ENCODE measurements around the gene RBM27.
"Not testable (repeated sequence)": the region's sequence is repeated elsewhere in the genome, so short reads cannot be mapped to it uniquely, and the experiment has no call there.

Gene RBM27

DNA sequence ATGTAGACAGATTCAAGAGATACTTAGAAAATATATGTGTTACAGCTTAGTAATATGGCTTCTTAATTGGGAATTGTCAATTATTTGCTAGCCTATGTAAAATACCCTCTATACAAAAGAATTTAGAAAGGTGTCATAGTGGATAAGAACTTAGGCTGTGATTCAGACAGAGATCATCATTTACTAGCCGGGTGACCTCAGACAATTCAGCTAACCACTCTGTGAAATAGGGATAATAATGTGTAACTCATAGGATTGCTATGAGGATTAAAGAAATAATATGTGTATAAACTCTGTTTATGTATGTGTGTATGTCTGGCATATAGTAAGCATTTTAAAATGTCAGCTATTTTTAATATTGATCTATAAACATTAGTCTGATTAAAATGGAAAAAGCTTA lies 15.0 kb upstream of the RBM27 start:
- no peak overlapping the region for H3K4ac ChIP-seq (ENCODE audit: low read depth in 1 of 2, low read length in 2 of 2)
- no peak overlapping the region for H3K4me3 ChIP-seq (ENCODE audit: insufficient read depth in 1 of 2, low read depth in 1 of 2, low read length in 2 of 2)
- no CpG with 5 or more reads among the region's 1 CpG for WGBS
- no peaks in the 10 kb centered on the region for H3K9me3 ChIP-seq (ENCODE audit: control insufficient read depth, low read length)
- no peak overlapping the region for H4K91ac ChIP-seq (ENCODE audit: low read length)
- no peak overlapping the region for H3K23ac ChIP-seq (ENCODE audit: low read length in 2 of 2)
- no peak overlapping the region for H3K18ac ChIP-seq (ENCODE audit: low read depth in 1 of 2, low read length in 2 of 2)
- H3K9ac ChIP-seq (ENCODE audit: low read length) = no peak overlapping the region
- H3K14ac ChIP-seq (ENCODE audit: low read length in 2 of 2) = no peak overlapping the region
- H2BK12ac ChIP-seq (ENCODE audit: low read length in 2 of 2) = no peak overlapping the region
- no peak overlapping the region for H3K27ac ChIP-seq (ENCODE audit: low read length, poor library complexity, severe bottlenecking)
- H2AK5ac ChIP-seq (ENCODE audit: low read length, severe bottlenecking) = no peak overlapping the region
- H2BK15ac ChIP-seq (ENCODE audit: low read depth, poor library complexity, severe bottlenecking) = no peak overlapping the region
- H3K27me3 ChIP-seq (ENCODE audit: control insufficient read depth in 1 of 2, insufficient read depth in 1 of 2, low read length in 2 of 2) = no peaks in the 10 kb centered on the region
- no peak overlapping the region for H3K4me2 ChIP-seq (ENCODE audit: low read length, poor library complexity, severe bottlenecking)
- H4K8ac ChIP-seq (ENCODE audit: low read length) = no peak overlapping the region
- no peaks in the 10 kb centered on the region for H3K79me1 ChIP-seq (replicated peaks; ENCODE audit: low read length, poor library complexity, severe bottlenecking)
- no peak for DNase-seq
- H2AFZ ChIP-seq (ENCODE audit: low read depth, low read length) = no peak overlapping the region
- H2BK120ac ChIP-seq (ENCODE audit: low read depth, low read length) = no peak overlapping the region
- no peaks in the 10 kb centered on the region for H3K36me3 ChIP-seq (ENCODE audit: control insufficient read depth in 1 of 2, insufficient read depth in 2 of 2, low read depth in 1 of 2, low read length in 2 of 2)
- no peak overlapping the region for H2BK5ac ChIP-seq (ENCODE audit: low read depth, low read length, poor library complexity, severe bottlenecking)
- H3K4me1 ChIP-seq (ENCODE audit: control insufficient read depth, insufficient read depth, low read depth, low read length) = no peaks in the 10 kb centered on the region

DNA sequence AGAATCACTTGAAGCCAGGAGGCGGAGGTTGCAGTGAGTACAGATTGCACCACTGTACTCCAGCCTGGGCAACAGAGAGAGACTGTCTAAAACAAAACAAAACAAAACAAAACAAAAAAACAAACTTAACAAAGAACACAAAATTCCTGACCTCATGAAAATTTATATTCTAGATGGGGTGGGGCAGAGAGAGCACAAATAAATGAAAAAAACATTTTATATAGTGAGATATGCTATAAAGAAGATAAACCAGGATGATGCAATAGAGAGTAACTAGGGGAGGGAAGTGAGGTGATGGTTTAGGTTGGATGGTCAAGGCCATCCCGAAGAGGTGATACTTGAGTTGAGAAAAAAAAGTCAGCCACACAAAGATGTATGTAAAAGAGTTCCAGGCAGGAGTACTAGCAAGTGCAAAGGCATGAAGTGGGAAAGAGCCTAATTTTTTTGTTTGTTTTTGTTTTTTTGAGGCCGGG lies 10.8 kb upstream of the RBM27 start:
- no peak for DNase-seq
- no peak overlapping the region for H3K14ac ChIP-seq (ENCODE audit: low read length in 2 of 2)
- no peak overlapping the region for H3K4me2 ChIP-seq (ENCODE audit: low read length, poor library complexity, severe bottlenecking)
- no peak overlapping the region for H2AFZ ChIP-seq (ENCODE audit: low read depth, low read length)
- no peak overlapping the region for H2BK120ac ChIP-seq (ENCODE audit: low read depth, low read length)
- no peak overlapping the region for H3K23ac ChIP-seq (ENCODE audit: low read length in 2 of 2)
- no peak overlapping the region for H4K8ac ChIP-seq (ENCODE audit: low read length)
- no peaks in the 10 kb centered on the region for H3K9me3 ChIP-seq (ENCODE audit: control insufficient read depth, low read length)
- H3K9ac ChIP-seq (ENCODE audit: low read length) = no peak overlapping the region
- H3K4me1 ChIP-seq (ENCODE audit: control insufficient read depth, insufficient read depth, low read depth, low read length) = no peaks in the 10 kb centered on the region
- H3K36me3 ChIP-seq (ENCODE audit: control insufficient read depth in 1 of 2, insufficient read depth in 2 of 2, low read depth in 1 of 2, low read length in 2 of 2) = no peaks in the 10 kb centered on the region
- 83% methylated on average over 3 of the region's 3 CpGs for WGBS
- H3K27me3 ChIP-seq (ENCODE audit: control insufficient read depth in 1 of 2, insufficient read depth in 1 of 2, low read length in 2 of 2) = no peaks in the 10 kb centered on the region
- no peak overlapping the region for H2BK15ac ChIP-seq (ENCODE audit: low read depth, poor library complexity, severe bottlenecking)
- H2AK5ac ChIP-seq (ENCODE audit: low read length, severe bottlenecking) = no peak overlapping the region
- no peaks in the 10 kb centered on the region for H3K79me1 ChIP-seq (replicated peaks; ENCODE audit: low read length, poor library complexity, severe bottlenecking)
- H2BK12ac ChIP-seq (ENCODE audit: low read length in 2 of 2) = no peak overlapping the region
- H2BK5ac ChIP-seq (ENCODE audit: low read depth, low read length, poor library complexity, severe bottlenecking) = no peak overlapping the region
- H4K91ac ChIP-seq (ENCODE audit: low read length) = no peak overlapping the region
- no peak overlapping the region for H3K4ac ChIP-seq (ENCODE audit: low read depth in 1 of 2, low read length in 2 of 2)
- H3K18ac ChIP-seq (ENCODE audit: low read depth in 1 of 2, low read length in 2 of 2) = no peak overlapping the region
- H3K27ac ChIP-seq (ENCODE audit: low read length, poor library complexity, severe bottlenecking) = no peak overlapping the region
- H3K4me3 ChIP-seq (ENCODE audit: insufficient read depth in 1 of 2, low read depth in 1 of 2, low read length in 2 of 2) = no peak overlapping the region

DNA sequence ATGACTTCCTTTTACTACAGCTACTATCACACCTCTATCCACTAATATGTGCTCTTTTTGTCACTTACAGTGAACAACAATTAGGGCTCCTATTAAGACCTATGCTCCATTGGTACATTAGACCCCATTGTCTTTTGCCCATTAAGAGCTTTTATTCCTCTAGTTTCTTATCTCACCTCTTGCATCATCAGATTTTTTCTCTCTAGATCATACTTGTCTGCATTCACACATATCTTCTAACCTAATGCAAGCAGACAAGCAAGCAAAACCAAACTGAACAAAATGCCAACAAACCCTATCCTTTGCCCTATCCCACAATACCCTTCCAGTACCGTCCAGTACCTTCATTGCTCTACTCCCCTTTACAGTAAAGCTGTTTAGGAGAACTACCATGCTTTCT lies 10.1 kb upstream of the RBM27 start:
- no peak overlapping the region for H3K4me3 ChIP-seq (ENCODE audit: insufficient read depth in 1 of 2, low read depth in 1 of 2, low read length in 2 of 2)
- H2BK120ac ChIP-seq (ENCODE audit: low read depth, low read length) = no peak overlapping the region

DNA sequence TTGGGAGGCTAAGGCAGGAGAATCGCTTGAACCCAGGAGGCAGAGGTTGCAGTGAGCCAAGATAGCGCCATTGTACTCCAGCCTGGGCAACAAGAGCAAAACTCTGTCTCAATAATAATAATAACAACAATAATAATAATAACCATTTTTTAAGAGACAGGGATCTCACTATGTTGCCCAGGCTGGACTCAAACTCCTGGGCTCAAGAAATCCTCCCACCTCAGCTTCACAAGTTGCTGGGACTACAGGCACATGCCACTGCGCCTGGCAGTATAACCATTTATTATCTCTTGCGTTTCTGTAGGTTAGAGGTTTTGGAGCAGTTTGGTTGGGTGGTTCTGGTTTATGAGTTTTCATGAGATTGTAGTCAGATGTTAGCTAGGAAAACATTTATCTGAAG lies 8.4 kb upstream of the RBM27 start:
- not testable (repeated sequence) for H3K14ac ChIP-seq (ENCODE audit: low read length in 2 of 2); H3K4me1 ChIP-seq (ENCODE audit: control insufficient read depth, insufficient read depth, low read depth, low read length); H2BK5ac ChIP-seq (ENCODE audit: low read depth, low read length, poor library complexity, severe bottlenecking); H4K8ac ChIP-seq (ENCODE audit: low read length); H3K4me3 ChIP-seq (ENCODE audit: insufficient read depth in 1 of 2, low read depth in 1 of 2, low read length in 2 of 2); H3K27me3 ChIP-seq (ENCODE audit: control insufficient read depth in 1 of 2, insufficient read depth in 1 of 2, low read length in 2 of 2); DNase-seq; H2AK5ac ChIP-seq (ENCODE audit: low read length, severe bottlenecking); H3K9ac ChIP-seq (ENCODE audit: low read length); H3K23ac ChIP-seq (ENCODE audit: low read length in 2 of 2); H2AFZ ChIP-seq (ENCODE audit: low read depth, low read length); H4K91ac ChIP-seq (ENCODE audit: low read length); H3K9me3 ChIP-seq (ENCODE audit: control insufficient read depth, low read length); H2BK120ac ChIP-seq (ENCODE audit: low read depth, low read length); H2BK12ac ChIP-seq (ENCODE audit: low read length in 2 of 2); H3K36me3 ChIP-seq (ENCODE audit: control insufficient read depth in 1 of 2, insufficient read depth in 2 of 2, low read depth in 1 of 2, low read length in 2 of 2); H3K79me1 ChIP-seq (replicated peaks; ENCODE audit: low read length, poor library complexity, severe bottlenecking); H3K4me2 ChIP-seq (ENCODE audit: low read length, poor library complexity, severe bottlenecking); H2BK15ac ChIP-seq (ENCODE audit: low read depth, poor library complexity, severe bottlenecking); H3K4ac ChIP-seq (ENCODE audit: low read depth in 1 of 2, low read length in 2 of 2); H3K27ac ChIP-seq (ENCODE audit: low read length, poor library complexity, severe bottlenecking); H3K18ac ChIP-seq (ENCODE audit: low read depth in 1 of 2, low read length in 2 of 2)
- 92% methylated on average over 3 of the region's 4 CpGs for WGBS

More for the DNA sequence above, 10.1 kb upstream of the RBM27 start:
- Histone ChIP-seq H3K23ac (ENCODE audit: low read length in 2 of 2) (no peak overlapping the region), H3K9me3 (ENCODE audit: control insufficient read depth, low read length) (no peaks in the 10 kb centered on the region), H2AK5ac (ENCODE audit: low read length, severe bottlenecking) (no peak overlapping the region), H3K4me2 (ENCODE audit: low read length, poor library complexity, severe bottlenecking) (no peak overlapping the region), H3K36me3 (ENCODE audit: control insufficient read depth in 1 of 2, insufficient read depth in 2 of 2, low read depth in 1 of 2, low read length in 2 of 2) (no peaks in the 10 kb centered on the region), H2BK15ac (ENCODE audit: low read depth, poor library complexity, severe bottlenecking) (no peak overlapping the region), H3K14ac (ENCODE audit: low read length in 2 of 2) (no peak overlapping the region), H3K27ac (ENCODE audit: low read length, poor library complexity, severe bottlenecking) (no peak overlapping the region), H3K4ac (ENCODE audit: low read depth in 1 of 2, low read length in 2 of 2) (no peak overlapping the region), H2BK5ac (ENCODE audit: low read depth, low read length, poor library complexity, severe bottlenecking) (no peak overlapping the region), H3K79me1 (replicated peaks; ENCODE audit: low read length, poor library complexity, severe bottlenecking) (no peaks in the 10 kb centered on the region), H3K9ac (ENCODE audit: low read length) (no peak overlapping the region), H2AFZ (ENCODE audit: low read depth, low read length) (no peak overlapping the region), H3K18ac (ENCODE audit: low read depth in 1 of 2, low read length in 2 of 2) (no peak overlapping the region), H3K4me1 (ENCODE audit: control insufficient read depth, insufficient read depth, low read depth, low read length) (no peaks in the 10 kb centered on the region), H3K27me3 (ENCODE audit: control insufficient read depth in 1 of 2, insufficient read depth in 1 of 2, low read length in 2 of 2) (no peaks in the 10 kb centered on the region), H4K8ac (ENCODE audit: low read length) (no peak overlapping the region), H2BK12ac (ENCODE audit: low read length in 2 of 2) (no peak overlapping the region), H4K91ac (ENCODE audit: low read length) (no peak overlapping the region)
- WGBS = 100% methylated on average over 1 of the region's 1 CpG
- DNase-seq = no peak
